ENCODE data around the gene ISM1.

Gene ISM1

DNA sequence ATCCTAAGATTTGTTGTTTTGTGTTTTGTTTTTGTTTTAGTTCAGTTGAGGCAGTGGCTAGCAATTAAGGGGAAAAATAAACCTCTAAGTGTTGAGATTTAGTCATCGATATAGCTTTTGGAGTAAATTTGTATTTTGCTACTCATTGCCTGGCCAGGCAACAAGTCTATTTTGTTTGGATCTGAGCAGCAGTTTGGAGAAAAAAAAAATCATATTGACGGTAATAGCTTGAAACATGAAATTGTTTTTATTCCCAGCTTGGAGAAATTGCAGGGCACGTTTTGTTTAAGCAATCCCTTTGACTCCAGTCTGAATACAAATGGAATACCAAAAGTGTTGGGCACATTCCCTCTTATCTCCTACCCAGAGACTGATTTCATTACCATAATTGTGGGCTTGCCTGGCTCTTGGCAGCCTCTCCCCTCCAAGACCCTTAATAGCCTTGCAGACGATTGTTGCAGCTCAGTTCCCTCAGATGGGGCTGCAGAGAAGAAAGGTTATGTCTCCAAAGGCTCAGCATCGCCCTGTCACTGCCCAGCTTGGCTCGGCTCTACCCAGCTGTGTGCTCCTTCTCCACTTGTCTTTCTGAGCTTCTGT is 56.0 kb downstream of the ISM1 start:
- Mint-ChIP-seq H3K4me3 (no peak overlapping the region), H3K4me1 (ENCODE audit: low read depth) (no peaks in the 10 kb centered on the region), H3K27ac (no peak overlapping the region), H3K27me3 (ENCODE audit: low read depth) (no peaks in the 10 kb centered on the region), H3K36me3 (ENCODE audit: low read depth) (no peaks in the 10 kb centered on the region), H3K9me3 (no peaks in the 10 kb centered on the region)

- Mint-ChIP-seq H3K4me3 (no peak overlapping the region), H3K27ac (no peak overlapping the region), H3K36me3 (ENCODE audit: low read depth) (no peaks in the 10 kb centered on the region), H3K27me3 (ENCODE audit: low read depth) (no peaks in the 10 kb centered on the region), H3K4me1 (ENCODE audit: low read depth) (no peaks in the 10 kb centered on the region), H3K9me3 (no peaks in the 10 kb centered on the region)
Measured at GRCh38 chr20:13277663-13278295, 56.7 kb downstream of the ISM1 start.

DNA sequence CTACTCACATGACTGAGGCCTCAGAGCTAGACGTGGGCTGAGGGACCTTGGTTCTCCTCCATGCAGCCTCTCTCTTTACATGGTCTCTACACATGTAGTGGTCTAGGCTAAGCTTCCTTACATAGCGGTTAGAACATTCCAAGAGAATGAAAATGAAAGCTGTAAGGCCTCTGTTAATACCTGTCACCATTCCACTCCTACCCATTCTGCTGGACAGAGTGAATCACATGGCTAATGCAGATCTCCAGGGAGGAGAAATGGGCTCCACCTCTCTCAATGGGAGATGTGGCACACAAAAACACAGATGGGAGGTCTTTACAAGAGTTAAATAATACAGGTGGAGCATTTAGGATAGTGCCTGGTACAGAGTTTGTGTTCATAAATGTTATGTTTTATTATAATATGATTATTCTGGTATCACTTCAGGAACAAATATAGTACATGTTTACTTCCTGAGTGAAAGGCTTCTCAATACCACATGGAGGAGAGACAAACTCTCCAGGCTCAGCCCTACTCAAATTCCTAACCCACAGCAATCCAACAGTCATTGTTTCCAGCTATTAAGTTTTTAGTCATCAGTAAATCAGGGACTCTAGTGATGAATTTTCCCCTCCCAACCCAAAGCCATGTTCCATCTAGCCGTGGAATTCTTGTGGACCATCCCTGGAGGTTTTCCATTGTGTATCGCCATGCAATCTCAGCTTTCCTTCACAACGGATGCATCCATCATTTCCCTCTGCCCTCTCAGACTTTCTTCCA is 57.9 kb downstream of the ISM1 start:
- H3K4me3 Mint-ChIP-seq, result no peak overlapping the region
- H3K27me3 Mint-ChIP-seq (ENCODE audit: low read depth), result no peaks in the 10 kb centered on the region
- no peaks in the 10 kb centered on the region for H3K36me3 Mint-ChIP-seq (ENCODE audit: low read depth)
- H3K27ac Mint-ChIP-seq, result no peak overlapping the region
- H3K4me1 Mint-ChIP-seq (ENCODE audit: low read depth), result no peaks in the 10 kb centered on the region
- no peaks in the 10 kb centered on the region for H3K9me3 Mint-ChIP-seq

- H3K4me3 Mint-ChIP-seq, result no peak overlapping the region
- no peak overlapping the region for H3K27ac Mint-ChIP-seq
- H3K36me3 Mint-ChIP-seq (ENCODE audit: low read depth), result no peaks in the 10 kb centered on the region
- H3K27me3 Mint-ChIP-seq (ENCODE audit: low read depth), result no peaks in the 10 kb centered on the region
- no peaks in the 10 kb centered on the region for H3K4me1 Mint-ChIP-seq (ENCODE audit: low read depth)
- no peaks in the 10 kb centered on the region for H3K9me3 Mint-ChIP-seq
Measured at GRCh38 chr20:13280609-13281324, 59.7 kb downstream of the ISM1 start.

DNA sequence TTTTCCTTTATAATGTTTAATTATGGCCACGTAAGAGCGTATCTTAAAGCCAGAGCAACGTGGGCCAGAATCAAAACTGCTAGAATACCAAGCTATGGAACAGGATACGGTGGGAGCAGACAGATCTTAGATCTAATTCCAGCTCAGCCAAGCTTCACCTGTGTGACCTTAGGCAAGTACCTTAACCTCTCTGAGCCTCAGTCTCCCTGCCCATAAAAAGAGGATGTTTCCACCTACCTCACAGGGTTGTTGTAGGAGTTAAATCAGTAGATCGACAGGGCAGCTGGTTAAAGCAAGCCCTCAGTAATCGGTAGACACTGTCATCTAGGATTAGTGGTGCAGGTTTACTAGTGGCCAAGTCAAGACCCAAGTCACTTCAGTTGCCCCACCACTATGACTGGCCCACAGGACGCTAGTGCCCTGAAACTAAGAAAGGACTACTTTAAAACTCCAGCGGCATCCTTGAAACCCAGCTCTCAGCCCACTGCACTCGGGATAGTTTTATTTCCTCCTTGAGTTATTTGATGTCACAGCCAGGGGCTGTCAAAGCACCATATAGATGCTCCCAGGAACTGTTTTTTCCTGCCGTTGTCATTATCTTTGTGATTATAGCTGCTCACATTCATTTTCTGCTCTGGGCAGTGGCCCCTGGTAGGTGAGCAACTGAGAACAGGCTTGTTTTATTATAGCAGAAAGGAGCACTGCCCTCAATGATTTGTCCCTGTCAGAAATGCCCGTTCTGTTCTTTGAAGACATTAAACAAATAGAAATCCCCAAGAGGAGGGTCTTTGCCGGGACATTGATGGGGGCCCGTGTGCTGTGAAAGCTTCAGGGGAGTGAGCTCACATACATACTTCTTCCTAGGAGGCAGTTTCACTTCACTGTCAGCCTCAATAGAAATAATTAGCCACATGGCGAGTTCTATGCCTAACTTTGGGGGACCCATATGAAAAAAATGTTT is 63.1 kb downstream of the ISM1 start:
- Mint-ChIP-seq H3K27me3 (ENCODE audit: low read depth) (no peaks in the 10 kb centered on the region), H3K4me1 (ENCODE audit: low read depth) (no peaks in the 10 kb centered on the region), H3K9me3 (no peaks in the 10 kb centered on the region), H3K27ac (no peak overlapping the region), H3K36me3 (ENCODE audit: low read depth) (no peaks in the 10 kb centered on the region), H3K4me3 (no peak overlapping the region)

GRCh38 chr20:13284830-13285229 is 63.8 kb downstream of the ISM1 start:
- H3K27ac Mint-ChIP-seq, result no peak overlapping the region
- H3K4me3 Mint-ChIP-seq, result no peak overlapping the region
- H3K36me3 Mint-ChIP-seq (ENCODE audit: low read depth), result no peaks in the 10 kb centered on the region
- no peaks in the 10 kb centered on the region for H3K4me1 Mint-ChIP-seq (ENCODE audit: low read depth)
- no peaks in the 10 kb centered on the region for H3K9me3 Mint-ChIP-seq
- no peaks in the 10 kb centered on the region for H3K27me3 Mint-ChIP-seq (ENCODE audit: low read depth)

DNA sequence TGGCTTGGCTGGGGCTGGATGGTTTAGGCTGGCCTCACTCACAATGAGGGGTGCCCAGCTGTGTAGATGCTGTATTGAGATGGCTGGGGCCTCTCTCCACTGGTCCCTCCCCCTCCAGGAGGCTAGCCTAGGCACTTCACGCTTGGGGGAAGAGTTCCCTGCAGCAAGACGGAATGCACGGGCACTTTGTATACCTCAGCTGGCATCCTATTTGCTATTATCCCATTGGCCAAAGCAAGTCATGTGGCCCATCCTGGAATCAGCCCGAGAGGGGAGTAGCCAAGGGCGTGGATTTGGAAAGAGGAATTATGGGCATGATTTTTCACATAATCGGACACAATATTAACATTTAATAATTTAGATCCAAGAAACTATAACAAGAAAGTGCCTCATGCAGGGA is 64.3 kb downstream of the ISM1 start:
- Mint-ChIP-seq H3K4me3 (no peak overlapping the region), H3K27me3 (ENCODE audit: low read depth) (no peaks in the 10 kb centered on the region), H3K9me3 (no peaks in the 10 kb centered on the region), H3K4me1 (ENCODE audit: low read depth) (no peaks in the 10 kb centered on the region), H3K36me3 (ENCODE audit: low read depth) (no peaks in the 10 kb centered on the region), H3K27ac (no peak overlapping the region)

DNA sequence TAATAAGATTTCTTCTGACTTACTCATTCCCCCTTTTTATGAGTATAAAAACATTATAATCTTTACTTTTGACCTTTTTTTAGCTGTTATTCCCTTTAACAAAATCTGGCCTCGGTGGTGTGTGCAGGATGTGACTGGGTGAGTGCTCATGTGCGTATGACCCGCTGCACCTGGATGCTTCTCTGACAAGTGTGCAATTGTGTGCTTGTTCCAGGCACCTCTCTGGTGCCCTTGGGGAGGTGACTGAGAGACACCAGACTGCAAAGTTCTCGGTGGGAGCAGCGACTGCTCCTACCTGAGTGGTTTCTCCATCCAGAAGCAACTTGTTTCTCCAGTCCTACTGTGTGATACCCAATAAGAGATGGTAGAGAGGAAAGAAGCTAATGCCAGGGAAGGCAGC is 65.0 kb downstream of the ISM1 start:
- Mint-ChIP-seq H3K9me3 (no peaks in the 10 kb centered on the region), H3K27me3 (ENCODE audit: low read depth) (no peaks in the 10 kb centered on the region), H3K4me1 (ENCODE audit: low read depth) (no peaks in the 10 kb centered on the region), H3K27ac (no peak overlapping the region), H3K36me3 (ENCODE audit: low read depth) (no peaks in the 10 kb centered on the region), H3K4me3 (no peak overlapping the region)

GRCh38 chr20:13286607-13287006 is 65.5 kb downstream of the ISM1 start:
- Mint-ChIP-seq H3K4me3 (no peak overlapping the region), H3K9me3 (no peaks in the 10 kb centered on the region), H3K4me1 (ENCODE audit: low read depth) (no peaks in the 10 kb centered on the region), H3K36me3 (ENCODE audit: low read depth) (no peaks in the 10 kb centered on the region), H3K27me3 (ENCODE audit: low read depth) (no peaks in the 10 kb centered on the region), H3K27ac (no peak overlapping the region)

GRCh38 chr20:13288357-13288756 is 67.3 kb downstream of the ISM1 start:
- H3K4me1 Mint-ChIP-seq (ENCODE audit: low read depth), result no peaks in the 10 kb centered on the region
- no peak overlapping the region for H3K27ac Mint-ChIP-seq
- H3K27me3 Mint-ChIP-seq (ENCODE audit: low read depth), result no peaks in the 10 kb centered on the region

GRCh38 chr20:13289031-13289430 is 68.0 kb downstream of the ISM1 start:
- Mint-ChIP-seq H3K4me3 (no peak overlapping the region), H3K27me3 (ENCODE audit: low read depth) (no peaks in the 10 kb centered on the region), H3K36me3 (ENCODE audit: low read depth) (no peaks in the 10 kb centered on the region), H3K4me1 (ENCODE audit: low read depth) (no peaks in the 10 kb centered on the region), H3K27ac (no peak overlapping the region), H3K9me3 (no peaks in the 10 kb centered on the region)

More at GRCh38 chr20:13288357-13288756, 67.3 kb downstream of the ISM1 start:
- H3K4me3 Mint-ChIP-seq, result no peak overlapping the region
- H3K36me3 Mint-ChIP-seq (ENCODE audit: low read depth), result no peaks in the 10 kb centered on the region
- no peaks in the 10 kb centered on the region for H3K9me3 Mint-ChIP-seq

DNA sequence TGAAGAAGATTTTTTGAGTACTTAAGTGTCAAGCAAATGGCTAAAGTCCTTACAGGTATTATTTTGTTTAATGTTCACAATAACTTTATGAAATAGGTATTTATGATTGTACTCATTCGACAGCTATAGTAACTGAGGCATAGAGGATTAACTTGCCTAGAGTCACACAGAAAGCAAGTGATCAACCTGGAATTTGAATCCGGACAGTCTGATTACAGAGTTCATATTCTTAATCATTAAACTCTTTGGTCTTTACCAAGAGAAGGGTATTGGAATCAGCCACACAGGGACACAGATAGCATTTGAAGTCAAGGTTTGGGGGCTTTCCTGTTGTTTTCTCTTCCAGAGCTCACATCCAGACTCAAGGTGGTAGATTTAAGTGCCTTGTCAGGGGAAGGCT is 69.7 kb downstream of the ISM1 start:
- Mint-ChIP-seq H3K4me3 (no peak overlapping the region), H3K36me3 (ENCODE audit: low read depth) (no peaks in the 10 kb centered on the region), H3K27me3 (ENCODE audit: low read depth) (no peaks in the 10 kb centered on the region), H3K4me1 (ENCODE audit: low read depth) (no peaks in the 10 kb centered on the region), H3K27ac (no peak overlapping the region), H3K9me3 (no peaks in the 10 kb centered on the region)

- Mint-ChIP-seq H3K36me3 (ENCODE audit: low read depth) (no peaks in the 10 kb centered on the region), H3K27me3 (ENCODE audit: low read depth) (no peaks in the 10 kb centered on the region)
Measured at GRCh38 chr20:13291157-13291556, 70.1 kb downstream of the ISM1 start.

More at GRCh38 chr20:13291157-13291556, 70.1 kb downstream of the ISM1 start:
- H3K9me3 Mint-ChIP-seq, result no peaks in the 10 kb centered on the region
- H3K27ac Mint-ChIP-seq, result no peak overlapping the region
- H3K4me1 Mint-ChIP-seq (ENCODE audit: low read depth), result no peaks in the 10 kb centered on the region
- no peak overlapping the region for H3K4me3 Mint-ChIP-seq

Data from T-helper 1 cell treated with Interleukin-12 subunit alpha and Interleukin-12 subunit beta and Interleukin-4 antibody, amounts not matched to agents 30 μg/mL and 1 μg/mL, for 36 hours (primary cell).